GM23248 (cell line): ENCODE data around the gene IFT80.

ENCODE experiments used
- EZH2 ChIP-seq: fragments of 200-600 bp; sonication (generic); IDR thresholded peaks from 2 replicates; pipeline ENCODE4 v1.6.1; 2018; ENCODE audit warnings: antibody characterized with exemption, mild to moderate bottlenecking; ENCODE audit not compliant: insufficient read depth, poor library complexity, severe bottlenecking
- EZH2phosphoT487 ChIP-seq: fragments of 200-600 bp; sonication (generic); IDR thresholded peaks from 2 replicates; pipeline ENCODE4 v1.6.1; 2018; ENCODE audit warnings: antibody characterized with exemption, moderate library complexity, mild to moderate bottlenecking, low read depth; ENCODE audit not compliant: insufficient read depth

- TF ChIP-seq EZH2phosphoT487 (no peak), EZH2 (no peak)
Measured at GRCh38 chr3:160224256-160224655, 174.8 kb downstream of the IFT80 start.
